Pancreas (tissue), 10 donors: ENCODE measurements around the gene ARNT2. TPM values are rescaled to one million over a fixed set of nuclear protein-coding genes. Genes with fewer than 3 reads are reported as not detected.
A peak's percentile ranks its signal among the peaks of the same experiment; 100 is the strongest.

ENCODE experiments used
- ATAC-seq, 4 donors: fragments of 200-7000 bp; cut with Tn5 transposase; one replicate each; pipeline versions ENCODE4 v1.8.0 to v1.9.1; 2020; ENCODE audit warnings: mild to moderate bottlenecking in 4 of 4, moderate library complexity in 4 of 4
- DNase-seq, 6 donors: peaks; one replicate each; pipeline ENCODE4 v3.0.0-alpha.2; 2020
- FAIRE-seq: peaks from 2 replicates; lab custom pipeline; 2012; peaks lifted over from hg19 to GRCh38; lab: Jason Lieb, UNC
- H3K27ac ChIP-seq, 4 donors: fragments of 200-600 bp; sonication (generic); 1 replicate in 3 of 4; 2 replicates in 1 of 4; pipeline versions ENCODE4 v1.5.0 to v1.8.0; 2020
- H3K27me3 ChIP-seq, 4 donors: fragments of 200-600 bp; one replicate each; pipeline ENCODE4 v1.8.0; 2021
- H3K36me3 ChIP-seq, 3 donors: fragments of 200-600 bp; sonication (generic) in 1 of 3; one replicate each; pipeline versions ENCODE4 v1.5.0 to v1.8.0; 2020 to 2021
- H3K4me1 ChIP-seq, 3 donors: fragments of 200-600 bp; one replicate each; pipeline ENCODE4 v1.8.0; 2021
- H3K4me3 ChIP-seq, 4 donors: fragments of 200-600 bp; sonication (generic) in 2 of 4; one replicate each; pipeline versions ENCODE4 v1.5.0 to v1.8.0; 2020 to 2021
- H3K9me3 ChIP-seq, 4 donors: fragments of 200-600 bp; one replicate each; pipeline ENCODE4 v1.8.0; 2021
- CTCF ChIP-seq, 4 donors: fragments of 200-600 bp; sonication (generic) in 3 of 4; IDR thresholded peaks; one replicate each; pipeline versions ENCODE4 v1.5.0 to v1.8.0; 2021; ENCODE audit warnings: antibody characterized with exemption in 4 of 4
- WGBS, 2 donors: extraction: QIAGEN DNeasy Blood & Tissue Kit; methylation state at CpG; one replicate each; pipeline ENCODE4 v1.1.7; 2013; 5-methylcytosine and 5-hydroxymethylcytosine counted together
- intact Hi-C, 3 donors: fragments of 100-400 bp; cut with DNase I; formaldehyde crosslinking; loops; one replicate each; pipeline versions ENCODE4 v1.11.1 to v1.14.2; 2022
- polyA plus RNA-seq, 2 donors: library from polyadenylated mRNA; stranded (reverse); fragments of 200-250 nt; gene quantifications; one replicate each; pipeline ENCODE4 v1.2.3, GENCODE V29; 2013
- total RNA-seq, 6 donors: library from RNA; stranded (reverse); fragmentation: NEBNext Ultra II Directional in 4 of 6; extraction: Animal tissue kit (Norgen Biotek cat#: 25700) in 4 of 6; gene quantifications; one replicate each; pipeline versions ENCODE4 v1.2.1 to v1.2.4, GENCODE V29; 2021 to 2023
- donor health status: healthy with polysubstance abuse.
- donor health status: DM: no; HTN: no; CAD: no; lungs with moderate emphysema.
- donor health status: DM: no; HTN: no; CAD: no.
- donor health status: control.
- donor health status: control.
- donor health status: Bipolar disorder and iron deficiency.
- donor health status: DM: yes; HTN: yes; CAD: no.
- donor health status: DM: no; HTN: no; CAD: no.
- donor health status: DM: no; HTN: no; CAD: no.
- donor health status: DM: yes; HTN: yes; CAD: no.

ARNT2 gene
- total and polyA plus RNA-seq, 8 donors: 2.1 to 18.1 (median 5.4) TPM

GRCh38 chr15:80604583-80605575, 200.7 kb downstream of the ARNT2 start:
- 70 to 76% methylated on average over 14 of the region's 14 CpGs for WGBS, 2 donors
- FAIRE-seq (no peak), DNase-seq (no peak), ATAC-seq (no peak)
- Histone ChIP-seq H3K4me1 (no peaks in the 10 kb centered on the region), H3K4me3 (no peak overlapping the region), H3K9me3 (no peaks in the 10 kb centered on the region), H3K36me3 (no peaks in the 10 kb centered on the region), H3K27me3 (no peaks in the 10 kb centered on the region), H3K27ac (no peak overlapping the region)
- intact Hi-C loops: no loop called here
- no peak for TF ChIP-seq CTCF (IDR thresholded peaks at IDR 0.05)

GRCh38 chr15:80605591-80606150, 201.5 kb downstream of the ARNT2 start:
- H3K4me1 ChIP-seq: no peaks in the 10 kb centered on the region
- TF ChIP-seq CTCF (IDR thresholded peaks at IDR 0.05): no peak
- H3K4me3 ChIP-seq: no peak overlapping the region
- ATAC-seq (no peak), FAIRE-seq (no peak), DNase-seq (no peak)
- WGBS, 2 donors: 75 to 87% methylated on average over 6 of the region's 6 CpGs
- H3K9me3 ChIP-seq: no peaks in the 10 kb centered on the region
- no peak overlapping the region for H3K27ac ChIP-seq
- H3K36me3 ChIP-seq: no peaks in the 10 kb centered on the region
- intact Hi-C loops: no loop called here
- H3K27me3 ChIP-seq: no peaks in the 10 kb centered on the region

- 87 to 92% methylated on average over 4 of the region's 4 CpGs for WGBS, 2 donors
- DNase-seq (no peak), ATAC-seq (no peak), FAIRE-seq (no peak)
- Histone ChIP-seq H3K9me3 (no peaks in the 10 kb centered on the region), H3K27ac (no peak overlapping the region), H3K4me1 (no peaks in the 10 kb centered on the region), H3K27me3 (no peaks in the 10 kb centered on the region), H3K36me3 (no peaks in the 10 kb centered on the region), H3K4me3 (no peak overlapping the region)
- TF ChIP-seq CTCF (IDR thresholded peaks at IDR 0.05): no peak
- intact Hi-C loops: no loop called here
Observed at GRCh38 chr15:80606511-80607071, 202.4 kb downstream of the ARNT2 start.

GRCh38 chr15:80607287-80607980, 203.3 kb downstream of the ARNT2 start:
- no peak for DNase-seq
- H3K27me3 ChIP-seq: no peaks in the 10 kb centered on the region
- WGBS, 2 donors: 59 to 73% methylated on average over 4 of the region's 4 CpGs
- H3K4me3 ChIP-seq: no peak overlapping the region
- no peak for TF ChIP-seq CTCF (IDR thresholded peaks at IDR 0.05)
- no peak for FAIRE-seq
- no peak overlapping the region for H3K27ac ChIP-seq
- intact Hi-C loops: no loop called here
- H3K36me3 ChIP-seq: no peaks in the 10 kb centered on the region
- peak in 1 of 4 donors; percentile 37 for ATAC-seq
- H3K9me3 ChIP-seq: no peaks in the 10 kb centered on the region
- no peaks in the 10 kb centered on the region for H3K4me1 ChIP-seq
